GM12892 (cell line): ENCODE results near the gene PAPPA.

Experiments used
- DNase-seq: peaks from one replicate; pipeline ENCODE4 v3.0.0; 2011; ENCODE audit not compliant: insufficient read length
- FAIRE-seq: peaks from 2 replicates; lab custom pipeline; 2011; peaks lifted over from hg19 to GRCh38; lab: Jason Lieb, UNC
- POLR2A ChIP-seq: IDR thresholded peaks from 2 replicates; pipeline ENCODE4 v1.6.1; 2011; ENCODE audit warnings: low read depth, low read length, control low read depth
- POLR2AphosphoS5 ChIP-seq: IDR thresholded peaks from 2 replicates; pipeline ENCODE4 v1.6.1; 2011; ENCODE audit warnings: low read depth, low read length, control low read depth
- TAF1 ChIP-seq: IDR thresholded peaks from 2 replicates; pipeline ENCODE4 v1.6.1; 2011; ENCODE audit warnings: low read depth, mild to moderate bottlenecking, control low read depth, low read length, borderline replicate concordance

The PAPPA gene

GRCh38 chr9:116154334-116154975 is 864 bp downstream of the PAPPA start:
- FAIRE-seq, result no peak
- TF ChIP-seq POLR2AphosphoS5, result no peak
- no peak for TF ChIP-seq TAF1
- TF ChIP-seq POLR2A, result no peak
- peak; percentile 12 for DNase-seq

GRCh38 chr9:116154976-116155697 is 1.5 kb downstream of the PAPPA start:
- no peak for TF ChIP-seq POLR2AphosphoS5
- FAIRE-seq (no peak), DNase-seq (no peak)

DNA sequence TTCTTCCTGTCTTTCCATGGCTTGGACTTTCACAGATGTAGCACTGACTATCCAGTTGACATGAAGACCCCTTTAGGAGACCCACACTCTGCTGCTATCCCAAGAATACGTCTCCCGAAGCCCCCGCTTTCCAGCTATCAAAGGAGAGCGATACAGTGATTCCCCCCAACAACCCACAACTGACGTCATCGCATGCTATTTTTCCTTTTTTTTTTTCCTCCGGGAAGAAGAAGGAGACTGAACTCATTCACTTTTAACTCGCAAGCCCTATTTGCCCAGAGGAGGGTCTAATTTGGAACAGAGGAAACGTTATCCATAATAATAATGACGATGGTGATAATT is 2.1 kb downstream of the PAPPA start:
- TF ChIP-seq POLR2A, result no peak
- no peak for TF ChIP-seq POLR2AphosphoS5
- no peak for DNase-seq
- FAIRE-seq, result no peak

- no peak for TF ChIP-seq POLR2AphosphoS5
- no peak for TF ChIP-seq POLR2A
- TF ChIP-seq TAF1, result no peak
- FAIRE-seq (no peak), DNase-seq (no peak)
Observed at GRCh38 chr9:116156621-116157314, 3.2 kb downstream of the PAPPA start.

- TF ChIP-seq POLR2AphosphoS5 (no peak), POLR2A (no peak), TAF1 (no peak)
- FAIRE-seq (no peak), DNase-seq (no peak)
Observed at GRCh38 chr9:116157436-116158138, 4.0 kb downstream of the PAPPA start.

DNA sequence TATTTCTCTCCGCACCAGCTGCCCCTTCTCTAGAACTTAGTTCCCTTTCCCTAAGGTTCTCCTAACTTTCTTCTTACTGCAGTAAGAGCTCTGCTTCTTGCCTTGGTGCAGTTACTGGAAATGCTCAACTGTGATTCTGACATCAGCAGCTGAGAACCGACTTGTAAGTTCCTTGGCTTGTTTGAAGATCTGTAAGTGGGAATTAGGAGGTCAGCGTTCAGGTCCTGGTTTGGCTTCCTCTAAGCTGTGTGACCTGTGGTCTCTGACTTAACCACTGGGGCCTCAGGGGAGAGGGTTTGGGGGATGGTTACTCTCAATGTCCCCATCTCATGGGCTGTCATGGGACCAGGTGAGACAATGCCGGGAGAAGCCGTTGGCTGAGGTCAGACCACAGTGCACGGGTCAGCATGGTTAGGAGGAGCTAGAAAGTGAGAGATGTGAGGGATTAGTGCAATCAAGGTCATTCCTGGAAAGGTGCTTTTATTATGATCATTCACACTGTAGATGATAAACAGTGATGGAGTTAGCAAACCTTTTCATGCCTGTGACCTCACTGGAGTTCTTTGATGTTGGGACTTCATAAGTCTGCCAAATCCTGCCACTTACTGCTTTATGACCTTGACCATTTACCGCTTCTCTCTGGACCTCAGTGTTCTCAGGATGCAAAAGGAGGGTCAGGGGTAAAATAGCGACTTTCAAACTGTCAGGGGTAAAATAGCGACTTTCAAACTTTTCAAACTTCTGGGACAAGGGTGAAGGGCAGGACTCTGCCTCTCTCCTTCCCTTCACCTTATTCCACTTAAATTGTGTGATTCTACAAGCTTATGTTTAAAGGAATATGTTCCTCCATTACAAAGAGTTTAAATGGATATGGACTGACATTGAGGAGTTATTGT is 7.3 kb downstream of the PAPPA start:
- TF ChIP-seq TAF1 (no peak), POLR2AphosphoS5 (no peak), POLR2A (no peak)
- DNase-seq (no peak), FAIRE-seq (no peak)

- TF ChIP-seq TAF1 (no peak), POLR2AphosphoS5 (no peak), POLR2A (no peak)
- DNase-seq (no peak), FAIRE-seq (no peak)
Observed at GRCh38 chr9:116162241-116162781, 8.7 kb downstream of the PAPPA start.

GRCh38 chr9:116163293-116164055 is 9.9 kb downstream of the PAPPA start:
- FAIRE-seq, result no peak
- no peak for DNase-seq

DNA sequence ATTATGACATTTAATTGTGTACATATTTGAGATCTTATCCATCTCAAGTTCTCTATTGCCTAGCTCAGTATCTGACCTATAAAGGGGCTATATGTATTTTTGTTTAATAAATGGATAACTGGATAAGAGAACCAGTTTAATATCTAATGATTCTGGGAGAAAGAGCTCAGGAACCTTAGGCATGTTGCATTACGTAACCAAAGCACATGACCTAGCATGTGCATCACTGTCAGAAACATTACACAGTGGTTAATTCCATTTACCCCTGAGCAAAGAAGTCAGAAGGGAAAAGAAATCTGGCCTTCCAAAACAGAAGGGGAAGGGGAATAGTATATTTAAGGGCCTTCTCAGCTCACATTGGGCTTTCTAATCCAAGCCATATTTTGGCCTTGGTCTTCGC is 12.3 kb downstream of the PAPPA start:
- FAIRE-seq, result no peak

More at GRCh38 chr9:116163293-116164055, 9.9 kb downstream of the PAPPA start:
- TF ChIP-seq POLR2A, result no peak
- TF ChIP-seq POLR2AphosphoS5, result no peak
- no peak for TF ChIP-seq TAF1

DNA sequence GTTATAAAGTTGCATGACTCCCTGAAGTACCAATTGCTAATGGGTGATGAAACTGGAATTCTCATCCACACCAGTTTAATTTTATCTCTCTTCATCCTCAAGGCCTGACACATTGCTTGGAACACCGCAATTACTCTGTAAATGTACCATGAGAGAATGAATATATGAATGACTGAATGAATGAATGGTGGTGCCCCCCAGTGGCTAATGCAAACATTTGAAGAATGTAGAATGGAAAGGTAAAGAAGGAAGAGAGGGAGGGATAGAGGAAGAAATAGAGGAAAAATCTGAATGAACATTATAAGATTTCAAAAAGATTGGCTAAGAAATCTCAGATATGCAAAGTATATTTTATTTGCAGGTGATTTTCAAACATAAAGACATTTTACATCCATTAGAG is 13.1 kb downstream of the PAPPA start:
- no peak for TF ChIP-seq POLR2AphosphoS5
- DNase-seq (no peak), FAIRE-seq (no peak)

More for the DNA sequence above, 12.3 kb downstream of the PAPPA start:
- TF ChIP-seq TAF1 (no peak), POLR2A (no peak)
- no peak for DNase-seq
